Activated CD4-positive, alpha-beta T cell treated with anti-CD3 and anti-CD28 coated beads, Interleukin-2, amount 50 U/mL, for 48 hours (primary cell): Measurements from ENCODE around the gene CLEC9A.

Source experiments
- DNase-seq, 2 experiments: peaks; one replicate each; pipeline ENCODE4 v3.0.0-alpha.2; 2020

CLEC9A gene

DNA sequence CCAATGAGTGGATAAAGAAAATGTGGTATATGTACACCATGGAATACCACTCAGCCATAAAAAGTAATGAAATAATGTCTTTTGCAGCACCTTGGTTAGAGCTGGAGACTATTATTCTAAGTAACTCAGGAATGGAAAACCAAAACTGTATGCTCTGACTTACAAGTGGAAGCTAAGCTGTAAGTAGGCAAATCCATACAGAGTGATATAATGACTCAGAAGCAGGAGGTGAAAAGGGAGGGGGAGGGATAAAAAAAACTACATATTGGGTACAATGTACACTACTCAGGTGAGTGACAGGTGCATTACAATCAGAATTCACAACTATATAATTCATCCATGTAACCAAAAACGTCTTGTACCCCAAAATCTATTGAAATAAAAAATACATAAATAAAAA is 83.4 kb downstream of the CLEC9A start:
- no peak for DNase-seq

DNA sequence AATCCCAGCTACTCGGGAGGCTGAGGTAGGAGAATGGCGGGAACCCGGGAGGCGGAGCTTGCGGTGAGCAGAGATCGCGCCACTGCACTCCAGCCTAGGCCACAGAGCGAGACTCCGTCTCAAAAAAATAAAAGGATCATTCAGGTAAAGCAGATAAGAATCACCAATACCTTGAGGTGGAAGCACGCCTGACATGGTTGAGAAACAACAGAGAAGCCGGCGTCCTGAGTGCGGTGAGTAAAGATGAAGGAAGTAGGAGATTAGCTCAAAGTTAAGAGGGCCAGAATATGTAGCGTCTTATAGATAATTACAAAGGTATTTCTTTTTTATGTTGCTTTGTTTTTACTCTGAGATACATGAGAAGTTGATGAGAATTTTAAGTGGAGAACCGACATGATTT is 84.8 kb downstream of the CLEC9A start:
- no peak for DNase-seq
